Measurements from ENCODE around the gene CNOT6L. TPM values are rescaled to one million over a fixed set of nuclear protein-coding genes. Genes with fewer than 3 reads are reported as not detected.

The CNOT6L gene
- total RNA-seq, 1 experiment from 2014 or later = 29.4 TPM

DNA sequence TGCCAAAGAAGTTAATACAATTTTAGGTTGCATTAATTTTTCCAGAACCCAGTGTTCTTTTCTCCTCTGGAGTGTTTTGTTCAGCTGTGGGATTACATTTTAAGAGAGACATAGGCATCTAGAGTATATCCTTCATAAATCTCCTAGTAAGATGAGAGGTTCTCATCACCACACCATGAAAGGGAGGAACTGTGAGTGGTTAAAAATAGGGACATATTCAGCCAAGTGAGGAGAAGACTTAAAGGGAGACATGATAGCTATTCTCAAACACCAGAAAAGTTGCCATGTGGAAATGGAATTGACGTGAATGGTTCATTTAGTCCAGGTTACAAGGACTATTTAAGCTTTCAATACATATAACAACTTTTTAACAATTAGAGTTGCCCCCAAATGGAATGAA, 37.0 kb upstream of the CNOT6L start:
- ATAC-seq = no peak
- Histone ChIP-seq H3K27ac (ENCODE audit: low read depth, low read length) (no peak overlapping the region), H3K4me1 (ENCODE audit: control insufficient read depth in 1 of 2, insufficient read depth in 2 of 2, low read length in 2 of 2) (peaks cover 0 to 4% of the 10 kb centered on the region in 2 experiments; a peak in 3 of 4 replicates), H3K4me2 (ENCODE audit: low read length) (no peak overlapping the region), H3K36me3 (ENCODE audit: control insufficient read depth in 1 of 2, insufficient read depth in 2 of 2, low read length in 2 of 2) (no peaks in the 10 kb centered on the region), H3K79me2 (ENCODE audit: insufficient read depth, low read length) (no peaks in the 10 kb centered on the region), H3K9me2 (ENCODE audit: insufficient read depth) (no peaks in the 10 kb centered on the region), H4K20me1 (ENCODE audit: insufficient read depth) (no peaks in the 10 kb centered on the region), H3K4me3 (replicated peaks in 1 of 2; ENCODE audit: low read depth in 1 of 2, low read length in 2 of 2) (no peak overlapping the region), H2AFZ (ENCODE audit: low read depth, low read length, poor library complexity, severe bottlenecking) (no peak overlapping the region), H3K9me3 (ENCODE audit: control insufficient read depth in 1 of 2, insufficient read depth in 1 of 2, low read depth in 1 of 2, low read length in 2 of 2) (no peaks in the 10 kb centered on the region), H3K9ac (ENCODE audit: low read length) (no peak overlapping the region), H3K27me3 (ENCODE audit: insufficient read depth, low read length) (no peaks in the 10 kb centered on the region)
- CTCF ChIA-PET = no interaction called here
- TF ChIP-seq SP1 (IDR thresholded peaks at IDR 0.05; ENCODE audit: low read depth) (no peak), ZNF274 (IDR thresholded peaks at IDR 0.05; ENCODE audit: low read depth, low read length) (no peak), FOSL1 (IDR thresholded peaks at IDR 0.05; ENCODE audit: low read depth) (no peak), EZH2phosphoT487 (IDR thresholded peaks at IDR 0.05; ENCODE audit: borderline replicate concordance) (no peak), YY1 (IDR thresholded peaks at IDR 0.05; ENCODE audit: extremely low read depth, insufficient replicate concordance, low read depth, low read length) (no peak), SRF (IDR thresholded peaks at IDR 0.05; ENCODE audit: low read depth) (no peak), RAD21 (IDR thresholded peaks at IDR 0.05; ENCODE audit: low read depth) (no peak), SIN3A (IDR thresholded peaks at IDR 0.05; ENCODE audit: low read depth) (no peak), ZFX (IDR thresholded peaks at IDR 0.05) (no peak), CEBPB (IDR thresholded peaks at IDR 0.05; ENCODE audit: low read depth) (no peak), EZH2 (IDR thresholded peaks at IDR 0.05) (no peak)
- TF ChIP-seq, protein P1, sequence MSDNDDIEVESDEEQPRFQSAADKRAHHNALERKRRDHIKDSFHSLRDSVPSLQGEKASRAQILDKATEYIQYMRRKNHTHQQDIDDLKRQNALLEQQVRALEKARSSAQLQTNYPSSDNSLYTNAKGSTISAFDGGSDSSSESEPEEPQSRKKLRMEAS (IDR thresholded peaks at IDR 0.05) = no peak
- TF ChIP-seq, protein P2, sequence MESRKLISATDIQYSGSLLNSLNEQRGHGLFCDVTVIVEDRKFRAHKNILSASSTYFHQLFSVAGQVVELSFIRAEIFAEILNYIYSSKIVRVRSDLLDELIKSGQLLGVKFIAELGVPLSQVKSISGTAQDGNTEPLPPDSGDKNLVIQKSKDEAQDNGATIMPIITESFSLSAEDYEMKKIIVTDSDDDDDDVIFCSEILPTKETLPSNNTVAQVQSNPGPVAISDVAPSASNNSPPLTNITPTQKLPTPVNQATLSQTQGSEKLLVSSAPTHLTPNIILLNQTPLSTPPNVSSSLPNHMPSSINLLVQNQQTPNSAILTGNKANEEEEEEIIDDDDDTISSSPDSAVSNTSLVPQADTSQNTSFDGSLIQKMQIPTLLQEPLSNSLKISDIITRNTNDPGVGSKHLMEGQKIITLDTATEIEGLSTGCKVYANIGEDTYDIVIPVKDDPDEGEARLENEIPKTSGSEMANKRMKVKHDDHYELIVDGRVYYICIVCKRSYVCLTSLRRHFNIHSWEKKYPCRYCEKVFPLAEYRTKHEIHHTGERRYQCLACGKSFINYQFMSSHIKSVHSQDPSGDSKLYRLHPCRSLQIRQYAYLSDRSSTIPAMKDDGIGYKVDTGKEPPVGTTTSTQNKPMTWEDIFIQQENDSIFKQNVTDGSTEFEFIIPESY (IDR thresholded peaks at IDR 0.05; ENCODE audit: extremely low read depth, insufficient replicate concordance, low read length) = no peak
- TF ChIP-seq, protein P3, sequence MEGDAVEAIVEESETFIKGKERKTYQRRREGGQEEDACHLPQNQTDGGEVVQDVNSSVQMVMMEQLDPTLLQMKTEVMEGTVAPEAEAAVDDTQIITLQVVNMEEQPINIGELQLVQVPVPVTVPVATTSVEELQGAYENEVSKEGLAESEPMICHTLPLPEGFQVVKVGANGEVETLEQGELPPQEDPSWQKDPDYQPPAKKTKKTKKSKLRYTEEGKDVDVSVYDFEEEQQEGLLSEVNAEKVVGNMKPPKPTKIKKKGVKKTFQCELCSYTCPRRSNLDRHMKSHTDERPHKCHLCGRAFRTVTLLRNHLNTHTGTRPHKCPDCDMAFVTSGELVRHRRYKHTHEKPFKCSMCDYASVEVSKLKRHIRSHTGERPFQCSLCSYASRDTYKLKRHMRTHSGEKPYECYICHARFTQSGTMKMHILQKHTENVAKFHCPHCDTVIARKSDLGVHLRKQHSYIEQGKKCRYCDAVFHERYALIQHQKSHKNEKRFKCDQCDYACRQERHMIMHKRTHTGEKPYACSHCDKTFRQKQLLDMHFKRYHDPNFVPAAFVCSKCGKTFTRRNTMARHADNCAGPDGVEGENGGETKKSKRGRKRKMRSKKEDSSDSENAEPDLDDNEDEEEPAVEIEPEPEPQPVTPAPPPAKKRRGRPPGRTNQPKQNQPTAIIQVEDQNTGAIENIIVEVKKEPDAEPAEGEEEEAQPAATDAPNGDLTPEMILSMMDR (IDR thresholded peaks at IDR 0.05 in 2 of 3, conservative IDR thresholded peaks at IDR 0.05 in 1 of 3; ENCODE audit: borderline replicate concordance in 1 of 3, insufficient read depth in 1 of 3, low read depth in 2 of 3, low read length in 2 of 3) = no peak
- TF ChIP-seq, protein P4, sequence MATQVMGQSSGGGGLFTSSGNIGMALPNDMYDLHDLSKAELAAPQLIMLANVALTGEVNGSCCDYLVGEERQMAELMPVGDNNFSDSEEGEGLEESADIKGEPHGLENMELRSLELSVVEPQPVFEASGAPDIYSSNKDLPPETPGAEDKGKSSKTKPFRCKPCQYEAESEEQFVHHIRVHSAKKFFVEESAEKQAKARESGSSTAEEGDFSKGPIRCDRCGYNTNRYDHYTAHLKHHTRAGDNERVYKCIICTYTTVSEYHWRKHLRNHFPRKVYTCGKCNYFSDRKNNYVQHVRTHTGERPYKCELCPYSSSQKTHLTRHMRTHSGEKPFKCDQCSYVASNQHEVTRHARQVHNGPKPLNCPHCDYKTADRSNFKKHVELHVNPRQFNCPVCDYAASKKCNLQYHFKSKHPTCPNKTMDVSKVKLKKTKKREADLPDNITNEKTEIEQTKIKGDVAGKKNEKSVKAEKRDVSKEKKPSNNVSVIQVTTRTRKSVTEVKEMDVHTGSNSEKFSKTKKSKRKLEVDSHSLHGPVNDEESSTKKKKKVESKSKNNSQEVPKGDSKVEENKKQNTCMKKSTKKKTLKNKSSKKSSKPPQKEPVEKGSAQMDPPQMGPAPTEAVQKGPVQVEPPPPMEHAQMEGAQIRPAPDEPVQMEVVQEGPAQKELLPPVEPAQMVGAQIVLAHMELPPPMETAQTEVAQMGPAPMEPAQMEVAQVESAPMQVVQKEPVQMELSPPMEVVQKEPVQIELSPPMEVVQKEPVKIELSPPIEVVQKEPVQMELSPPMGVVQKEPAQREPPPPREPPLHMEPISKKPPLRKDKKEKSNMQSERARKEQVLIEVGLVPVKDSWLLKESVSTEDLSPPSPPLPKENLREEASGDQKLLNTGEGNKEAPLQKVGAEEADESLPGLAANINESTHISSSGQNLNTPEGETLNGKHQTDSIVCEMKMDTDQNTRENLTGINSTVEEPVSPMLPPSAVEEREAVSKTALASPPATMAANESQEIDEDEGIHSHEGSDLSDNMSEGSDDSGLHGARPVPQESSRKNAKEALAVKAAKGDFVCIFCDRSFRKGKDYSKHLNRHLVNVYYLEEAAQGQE (IDR thresholded peaks at IDR 0.05; ENCODE audit: low read depth) = no peak
- intact Hi-C loops (cut with micrococcal nuclease) = no loop called here
- RAD21 ChIA-PET (ENCODE audit: low non-redundant PET in 1 of 2, low total read pairs in 2 of 2, uncharacterized antibody in 2 of 2, unreplicated experiment in 2 of 2) = no interaction called here
- DNase-seq (ENCODE audit: low read depth, low spot score) = no peak
- no TSS peak for BruUV-seq (replicated peaks)
- POLR2A ChIA-PET = no interaction called here

All from HCT116 (cell line).